Fibroblast of skin of left quadriceps (primary cell): ENCODE results near the gene ENAM.
"Not testable (repeated sequence)": the region's sequence is repeated elsewhere in the genome, so short reads cannot be mapped to it uniquely, and the experiment has no call there.

Experiments used
- DNase-seq, 2 experiments: peaks; one replicate each; pipeline ENCODE4 v3.0.0-alpha.2; 2013; ENCODE audit warnings: low read depth in 2 of 2

The ENAM gene

DNA sequence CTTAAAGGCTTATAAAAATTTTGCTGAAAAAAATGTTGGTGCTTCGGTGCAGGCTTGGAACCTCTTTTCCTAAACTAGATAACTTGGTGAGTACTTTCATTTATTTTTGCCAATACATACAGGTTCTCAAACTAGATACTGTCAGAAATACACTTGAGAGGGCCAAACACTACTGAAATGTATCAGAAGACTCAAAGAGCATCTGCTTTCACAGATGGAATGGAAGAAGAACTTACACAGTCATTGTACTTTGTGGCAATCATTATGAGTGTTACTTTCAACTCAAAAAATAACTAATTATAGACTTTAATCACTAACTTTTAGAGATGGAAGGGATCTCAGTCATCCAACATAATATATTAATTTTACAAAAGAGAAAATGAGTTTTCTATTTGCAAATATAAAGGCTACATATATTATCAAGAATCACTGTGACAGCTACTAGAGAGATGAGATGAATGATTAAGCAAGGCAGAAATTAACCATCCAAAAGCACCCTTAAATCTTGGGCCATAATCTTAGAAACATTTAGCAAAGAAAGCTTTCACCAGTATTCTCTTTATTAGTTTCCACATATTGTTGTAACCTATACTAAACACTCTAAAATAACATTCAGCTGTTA is 1.0 kb downstream of the ENAM start:
- DNase-seq = no peak

DNA sequence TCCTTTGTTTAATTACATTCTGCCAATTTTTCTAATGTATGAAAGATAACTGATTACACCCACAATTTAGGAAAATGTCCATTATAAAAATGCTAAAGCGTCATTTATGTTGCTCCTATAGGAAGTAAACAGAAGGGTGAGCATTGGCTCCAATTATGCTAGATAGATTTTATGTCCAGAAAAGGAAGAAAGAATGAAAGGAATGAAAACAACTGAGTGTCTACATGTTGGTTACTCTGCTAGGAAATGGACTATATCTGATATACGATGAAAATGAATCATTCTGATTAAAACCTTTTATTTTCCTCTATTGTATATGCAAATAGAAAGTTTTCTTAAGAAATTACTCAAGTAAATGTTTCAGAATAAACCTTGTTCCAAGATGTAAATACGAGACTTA is 1.6 kb downstream of the ENAM start:
- no peak for DNase-seq

DNA sequence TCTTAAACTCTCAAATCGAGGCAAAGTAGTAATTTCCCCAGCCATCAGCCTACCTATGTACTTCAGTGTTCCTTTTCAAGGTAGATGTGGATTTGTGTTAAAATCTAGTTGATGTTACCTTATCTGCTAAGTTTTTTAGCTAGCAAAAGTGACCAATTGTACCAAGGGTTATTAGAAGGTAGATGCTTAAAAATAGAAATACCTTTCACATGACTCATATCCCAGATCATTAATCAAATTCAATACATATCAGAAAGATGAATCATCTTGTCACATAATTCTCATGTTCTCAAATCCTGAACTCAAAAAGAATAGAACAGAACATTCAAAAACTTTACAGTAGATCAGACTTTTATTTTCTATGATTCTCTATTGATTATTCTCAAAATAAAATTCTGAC is 3.5 kb downstream of the ENAM start:
- DNase-seq = peak in 1 of 2 experiments; percentile 19

DNA sequence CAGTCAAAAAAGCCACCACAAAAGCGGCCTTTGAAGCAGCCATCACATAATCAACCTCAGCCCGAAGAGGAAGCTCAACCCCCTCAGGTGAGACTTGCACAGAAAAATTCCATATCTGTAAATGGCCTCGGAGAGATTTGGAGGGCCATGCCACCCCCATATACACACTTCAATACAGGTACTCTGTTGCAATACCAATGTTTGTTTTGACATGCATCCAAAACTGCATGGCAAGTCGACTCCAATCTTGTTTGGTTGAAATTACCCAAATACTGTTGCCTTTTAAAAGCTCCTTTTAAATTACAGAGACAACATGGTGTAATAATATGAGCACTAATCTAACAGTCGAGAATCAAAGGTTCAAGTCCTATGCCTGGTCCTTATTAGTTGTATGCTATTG is 5.9 kb downstream of the ENAM start:
- DNase-seq = no peak

DNA sequence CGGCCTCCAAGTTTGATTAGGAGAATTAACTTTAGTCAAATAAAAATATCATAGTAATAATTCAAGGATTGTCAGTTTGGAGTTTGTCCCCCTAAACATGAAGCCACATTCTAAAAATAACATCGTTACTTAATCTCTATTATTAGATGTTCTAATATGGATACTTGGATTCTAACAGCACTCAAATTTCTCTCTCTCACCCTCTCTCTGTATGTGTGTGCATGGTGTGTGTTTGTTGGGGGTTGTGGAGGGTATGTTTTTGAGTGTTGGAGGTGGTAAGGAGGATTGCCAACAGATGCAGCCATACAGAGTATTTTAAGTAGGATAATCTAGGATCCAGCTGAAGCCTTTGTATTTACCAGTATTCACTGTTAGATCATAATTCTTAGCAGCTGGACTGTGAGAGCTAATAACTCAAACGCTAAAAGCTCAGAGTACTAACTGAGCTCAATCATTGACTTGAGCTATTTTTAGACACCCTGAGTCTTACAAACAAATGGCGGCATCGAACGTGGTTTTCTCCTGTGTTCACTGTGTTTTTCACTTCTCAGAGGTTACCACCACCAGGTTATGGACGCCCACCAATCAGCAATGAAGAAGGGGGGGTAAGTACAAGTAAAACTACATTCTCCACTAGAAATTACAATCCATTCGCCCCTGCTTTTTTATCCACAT is 8.8 kb downstream of the ENAM start:
- DNase-seq = peak in 1 of 2 experiments; percentile 33

DNA sequence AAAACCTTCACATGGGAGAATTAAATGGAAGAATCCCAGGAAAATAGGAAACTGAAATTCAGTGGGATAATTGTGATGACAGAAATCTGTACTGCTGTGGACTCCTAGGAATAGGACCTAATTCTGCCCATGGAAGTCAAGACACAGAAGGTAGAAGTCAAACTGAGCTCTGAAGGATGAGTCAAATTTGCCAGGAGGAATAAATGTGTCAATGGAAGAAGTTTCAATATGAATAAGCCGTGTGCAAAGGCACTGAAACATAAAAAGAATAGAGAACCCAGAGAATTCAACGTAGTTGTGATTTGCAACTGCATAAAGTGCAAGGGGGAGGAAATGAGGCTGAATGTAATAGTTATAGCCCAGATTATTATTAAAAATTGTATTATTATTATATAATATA is 11.6 kb downstream of the ENAM start:
- DNase-seq = no peak

DNA sequence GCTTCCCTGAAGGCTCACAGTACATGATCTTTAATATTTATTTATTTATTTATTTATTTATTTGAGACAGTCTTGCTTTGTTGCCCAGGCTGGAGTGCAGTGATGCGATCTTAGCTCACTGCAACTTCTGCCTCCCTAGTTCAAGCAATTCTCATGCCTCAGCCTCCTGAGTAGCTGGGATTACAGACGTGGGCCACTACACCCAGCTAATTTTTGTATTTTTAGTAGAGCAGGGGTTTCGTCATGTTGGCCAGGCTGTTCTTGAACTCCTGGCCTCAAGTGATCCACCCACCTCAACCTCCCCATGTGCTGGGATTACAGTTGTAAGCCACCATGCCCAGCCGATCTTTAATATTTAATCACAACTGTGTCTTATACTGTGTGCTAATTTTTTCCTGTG is 22.2 kb downstream of the ENAM start:
- not testable (repeated sequence) for DNase-seq

DNA sequence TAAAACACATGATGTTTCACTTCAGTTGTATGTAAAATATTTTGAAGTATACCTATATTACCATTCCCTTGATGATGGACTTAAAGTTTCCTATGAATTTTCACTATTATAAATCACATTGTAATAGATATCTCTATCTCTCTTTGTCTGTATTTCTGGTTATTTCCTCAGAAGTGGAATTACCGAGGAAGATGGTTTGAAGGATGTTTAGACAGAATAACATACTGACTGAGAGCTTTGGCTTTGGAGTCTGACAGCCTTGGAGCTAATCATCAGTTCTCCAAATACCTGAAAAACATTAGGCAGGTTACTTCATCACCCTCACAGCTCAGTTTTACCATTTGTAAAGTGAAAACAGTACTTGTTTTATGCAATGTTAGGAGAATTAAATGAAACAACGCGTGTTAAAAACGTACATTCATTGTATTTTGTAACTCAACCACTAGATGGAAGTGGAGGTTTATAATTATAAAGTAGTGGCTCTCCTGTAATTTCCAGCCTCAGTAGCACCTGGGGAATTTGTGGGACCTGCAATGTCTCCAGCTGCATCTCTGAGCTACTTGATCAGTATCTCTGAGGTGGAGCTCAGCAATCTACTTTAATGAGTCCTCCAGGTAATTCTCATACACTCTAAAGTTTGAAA is 23.4 kb downstream of the ENAM start:
- DNase-seq = no peak

DNA sequence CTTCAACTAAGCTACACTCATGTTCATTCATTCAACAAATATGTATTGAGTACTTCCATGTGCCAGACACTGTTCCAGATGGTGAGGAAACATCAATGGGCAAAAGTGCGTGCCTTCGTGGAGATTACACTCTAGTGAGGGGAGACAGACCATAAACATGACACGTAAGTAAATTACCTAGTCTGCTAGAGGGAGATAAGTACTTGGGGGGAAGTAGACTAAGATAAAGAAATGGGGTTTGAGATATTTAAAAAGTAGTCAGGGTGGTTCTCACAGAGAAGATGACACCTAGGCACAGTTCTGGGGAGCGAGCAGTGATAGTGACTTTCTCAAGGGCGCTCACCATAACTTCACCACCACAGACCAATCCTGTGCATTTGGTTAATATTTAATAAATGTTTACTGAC is 26.1 kb downstream of the ENAM start:
- DNase-seq = no peak

DNA sequence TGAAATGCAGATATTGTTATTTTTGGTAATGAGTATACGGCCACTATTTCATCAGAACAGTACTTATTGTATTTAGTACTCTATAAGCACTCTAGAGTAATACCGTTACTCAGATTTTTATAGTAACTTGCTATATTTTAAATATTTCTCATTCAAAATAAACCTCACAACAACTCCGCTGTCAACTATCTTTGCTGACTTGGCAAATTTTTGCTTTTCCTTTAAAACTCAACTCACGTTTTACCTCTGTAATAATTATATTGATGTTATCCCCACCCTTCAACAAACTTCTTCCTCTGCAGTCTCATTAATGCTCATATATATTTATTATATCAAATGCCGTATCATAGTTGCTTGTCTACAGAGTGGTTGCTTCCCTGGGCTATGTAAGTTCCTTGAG is 28.8 kb downstream of the ENAM start:
- DNase-seq = no peak

DNA sequence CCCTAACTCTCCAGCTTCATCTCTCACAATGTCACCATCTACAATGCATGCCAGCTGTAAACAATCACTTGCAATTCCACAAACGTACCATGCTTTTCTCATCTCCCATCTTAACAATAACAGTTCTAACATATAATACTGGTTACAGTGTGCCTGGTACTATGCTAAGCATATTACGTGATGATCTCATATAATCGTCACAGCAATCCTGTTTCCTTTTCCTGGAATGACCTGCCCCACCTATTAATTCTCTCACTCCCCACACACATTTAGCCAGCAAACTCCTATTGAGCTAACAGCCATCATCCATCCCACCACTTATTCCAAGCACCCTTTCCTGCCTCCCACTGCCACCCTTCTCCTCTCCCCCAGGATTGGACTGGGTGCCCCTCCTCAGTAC is 29.9 kb downstream of the ENAM start:
- DNase-seq = no peak

DNA sequence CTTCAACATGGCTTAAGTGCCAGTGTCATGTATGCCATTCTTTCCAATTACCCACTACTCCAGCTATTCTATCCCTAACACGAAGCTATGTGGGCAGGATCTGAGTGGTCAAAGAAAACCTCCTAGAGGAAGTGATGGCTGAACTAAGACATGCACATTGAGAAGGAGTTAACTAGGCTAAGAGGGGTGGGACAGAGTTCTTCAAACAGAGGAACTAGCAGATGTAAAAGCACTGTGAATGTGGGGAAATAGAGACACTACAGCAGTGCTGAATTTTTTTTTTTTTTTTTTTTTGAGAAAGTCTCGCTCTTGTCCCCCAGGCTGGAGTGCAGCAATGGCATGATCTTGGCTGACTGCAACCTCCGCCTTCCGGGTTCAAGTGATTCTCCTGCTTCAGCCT is 31.6 kb downstream of the ENAM start:
- no peak for DNase-seq

DNA sequence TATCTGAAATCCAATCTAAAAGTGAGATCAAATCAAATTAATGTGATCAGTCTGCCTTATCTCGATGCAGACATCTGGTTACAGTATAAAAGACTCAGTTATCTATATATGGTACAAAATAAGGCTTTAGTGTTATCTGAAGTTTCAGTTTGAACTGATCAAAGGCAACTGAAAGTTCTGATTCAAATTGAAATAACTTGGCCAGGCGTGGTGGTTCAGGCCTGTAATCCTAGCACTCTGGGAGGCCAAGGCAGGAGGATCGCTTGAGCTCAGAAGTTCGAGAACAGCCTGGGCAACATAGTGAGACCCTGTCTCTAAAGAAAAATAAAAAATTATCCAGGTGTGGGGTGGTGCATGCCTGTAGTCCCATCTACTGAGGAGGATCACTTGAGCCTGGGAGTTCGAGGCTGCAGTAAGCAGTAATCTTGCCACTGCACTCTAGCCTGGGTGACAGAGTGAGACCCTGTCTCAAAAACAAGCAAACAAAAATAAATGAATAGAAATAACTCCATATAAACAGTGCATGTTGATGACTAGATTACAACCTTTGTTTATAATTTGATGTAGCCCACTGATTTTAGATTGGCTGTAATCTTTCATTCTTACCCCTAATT is 32.9 kb downstream of the ENAM start:
- DNase-seq = not testable (repeated sequence)

DNA sequence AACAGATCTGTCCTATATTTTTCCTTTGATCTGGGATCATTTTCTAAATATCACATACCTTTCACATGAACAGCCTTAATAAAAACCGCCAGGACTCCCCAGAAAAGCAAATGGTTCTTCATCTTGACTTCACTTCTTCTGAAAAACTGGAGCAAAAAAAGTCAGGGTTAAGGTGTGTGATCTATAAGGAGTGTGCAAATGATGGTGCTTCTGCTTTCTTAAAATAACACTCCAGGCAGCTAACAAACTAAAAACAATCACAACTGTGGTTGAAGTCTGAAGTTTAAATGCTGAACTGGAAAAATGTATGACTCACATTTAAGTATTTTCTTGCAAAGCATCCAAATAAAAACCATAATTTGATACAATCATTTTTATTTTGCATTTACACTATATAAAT is 37.8 kb downstream of the ENAM start, which contains the start of gene JCHAIN:
TSS of gene JCHAIN (minus strand) at position 140 of the 400 bp plus-strand sequence. CDS start at position 122, 18 bp downstream.
- DNase-seq = no peak

DNA sequence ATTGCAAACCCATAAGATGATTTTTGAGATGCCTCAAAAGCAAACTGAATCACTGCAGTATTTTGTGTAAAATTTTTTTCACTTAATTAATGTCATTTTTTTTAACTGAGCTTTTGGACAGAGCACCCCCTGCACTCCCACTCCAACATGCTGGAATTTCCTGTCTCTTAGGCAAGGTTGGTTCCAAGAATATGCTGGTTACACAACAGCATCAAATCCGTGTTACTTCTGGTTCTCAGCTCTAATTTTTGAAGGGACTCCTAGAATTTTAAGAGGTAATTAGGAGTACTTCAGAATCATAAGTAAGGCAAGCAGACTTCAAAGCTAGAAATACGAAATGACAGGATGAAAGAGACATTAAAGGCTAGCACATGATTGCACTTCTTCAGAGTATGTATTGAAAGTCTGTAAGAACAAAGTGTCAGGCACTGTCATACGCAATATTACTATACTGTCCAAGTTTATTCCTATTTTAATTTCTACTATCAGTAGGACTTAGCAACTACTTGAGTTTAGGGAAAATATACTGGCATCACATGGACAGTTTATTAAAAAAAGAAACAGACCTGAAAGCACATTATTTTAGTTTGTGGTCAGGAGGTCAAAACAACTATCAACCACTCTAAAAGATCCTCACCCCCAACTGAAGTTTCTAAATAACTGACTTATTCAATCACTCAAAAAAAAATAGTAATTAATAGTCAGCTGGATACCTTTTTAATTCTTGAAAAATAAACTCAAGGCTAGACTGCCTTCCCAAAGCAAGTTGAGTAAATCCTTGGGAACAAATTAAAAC is 39.4 kb downstream of the ENAM start:
- peak in 1 of 2 experiments; percentile 34 for DNase-seq

DNA sequence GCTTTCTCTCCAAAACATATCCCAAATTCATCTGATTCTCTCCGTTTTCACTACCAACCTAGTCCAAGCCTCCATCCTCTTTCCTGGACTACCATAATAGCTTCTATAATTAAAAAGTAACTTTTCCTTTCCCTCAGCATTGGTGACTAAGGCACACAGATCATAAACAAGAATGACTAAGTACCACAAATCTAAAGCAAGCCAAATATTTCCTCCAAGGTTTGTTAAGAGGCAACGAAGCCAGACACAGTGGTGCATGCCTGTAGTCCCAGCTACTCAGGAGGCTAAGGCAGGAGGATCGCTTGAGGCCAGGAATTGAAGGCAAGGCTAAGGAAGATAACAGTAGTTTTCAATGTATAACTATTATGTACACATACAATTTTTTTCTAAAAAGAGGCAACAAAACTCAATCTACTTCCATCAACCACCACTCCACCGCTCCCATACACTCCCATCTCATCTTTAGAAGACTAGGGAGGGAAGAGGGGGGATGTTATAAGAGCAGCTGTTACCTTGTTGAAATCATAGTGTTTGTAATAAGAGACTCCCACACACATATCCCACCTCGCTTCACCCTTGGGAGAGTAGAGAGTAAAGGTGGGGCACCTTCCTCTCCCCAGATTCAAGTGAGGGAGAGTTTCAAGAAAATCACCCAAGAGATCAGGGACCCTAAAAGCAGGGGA is 41.9 kb downstream of the ENAM start:
- no peak for DNase-seq

DNA sequence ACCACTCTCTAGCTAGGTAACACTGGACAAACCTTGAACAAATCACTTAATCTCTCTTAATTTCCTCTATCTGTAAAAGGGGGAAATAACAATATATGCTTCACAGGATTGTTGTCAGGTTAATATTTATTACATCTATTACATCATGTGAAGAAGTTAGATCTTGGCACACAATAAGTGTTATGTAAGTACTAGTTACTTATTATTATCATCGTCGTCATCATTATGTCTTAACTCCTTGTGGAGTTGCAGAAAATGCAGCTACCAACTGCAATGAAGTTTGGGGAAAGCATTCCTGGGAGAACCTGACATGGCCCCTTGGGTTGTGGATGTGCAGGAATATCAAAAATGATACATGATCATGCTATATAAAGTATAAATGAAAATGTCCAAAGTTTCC is 42.5 kb downstream of the ENAM start:
- no peak for DNase-seq

DNA sequence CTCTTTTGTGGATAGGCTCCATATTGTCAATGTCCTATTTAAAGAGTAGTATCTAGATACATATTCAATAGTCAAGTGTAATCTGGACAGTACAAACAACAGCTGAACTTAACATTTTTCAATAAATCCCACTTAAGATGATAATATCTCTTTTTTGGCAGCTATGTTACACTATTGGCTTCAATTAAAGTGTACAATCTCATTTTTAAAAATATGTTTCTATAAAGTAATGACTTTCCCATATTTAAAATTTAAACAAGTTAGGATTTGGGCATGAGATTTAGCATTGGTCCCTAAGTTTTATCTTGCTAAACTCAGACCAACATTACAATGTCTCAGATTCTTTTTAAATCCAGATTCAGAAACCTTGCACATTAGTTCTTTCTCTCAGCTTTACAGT is 45.6 kb downstream of the ENAM start:
- no peak for DNase-seq

DNA sequence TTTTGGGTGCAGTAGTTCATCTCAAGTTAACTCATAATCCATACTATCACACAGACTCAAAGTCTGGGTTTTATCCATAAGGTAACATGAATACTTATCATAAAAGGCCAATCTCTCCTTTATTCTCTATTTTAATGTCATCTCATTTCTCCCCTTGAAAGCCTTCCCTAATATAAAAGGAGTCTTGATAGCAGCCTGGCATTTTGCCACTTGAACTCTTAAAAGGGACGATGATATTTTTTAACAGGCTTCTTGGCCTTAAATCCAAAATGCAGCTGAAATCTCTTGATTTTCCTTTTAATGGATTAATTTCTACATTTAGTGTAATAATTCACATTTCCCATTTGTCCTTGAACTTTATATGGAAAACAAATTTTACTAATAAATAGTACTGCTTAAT is 46.2 kb downstream of the ENAM start:
- DNase-seq = no peak

DNA sequence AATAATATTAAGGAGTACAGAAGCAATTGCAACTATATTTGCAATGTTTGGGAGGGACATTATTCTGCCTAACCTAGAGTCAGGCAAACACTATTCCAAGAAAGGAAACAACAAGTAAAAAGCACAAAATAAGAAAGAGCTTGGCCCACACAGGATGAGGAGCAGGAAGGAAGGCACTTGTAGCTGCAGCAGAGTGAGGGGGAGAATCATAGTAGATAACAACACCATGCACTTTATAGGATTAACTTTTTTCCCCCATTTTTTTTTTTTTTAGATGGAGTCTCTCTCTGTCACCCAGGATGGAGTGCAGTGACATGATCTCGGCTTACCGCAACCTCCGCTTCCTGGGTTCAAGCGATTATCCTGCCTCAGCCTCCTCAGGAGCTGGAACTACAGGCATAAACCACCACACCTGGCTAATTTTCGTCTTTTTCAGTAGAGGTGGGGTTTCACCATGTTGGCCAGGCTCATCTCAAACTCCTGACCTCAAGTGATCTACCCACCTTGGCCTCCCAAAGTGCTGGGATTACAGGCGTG is 48.1 kb downstream of the ENAM start:
- no peak for DNase-seq

DNA sequence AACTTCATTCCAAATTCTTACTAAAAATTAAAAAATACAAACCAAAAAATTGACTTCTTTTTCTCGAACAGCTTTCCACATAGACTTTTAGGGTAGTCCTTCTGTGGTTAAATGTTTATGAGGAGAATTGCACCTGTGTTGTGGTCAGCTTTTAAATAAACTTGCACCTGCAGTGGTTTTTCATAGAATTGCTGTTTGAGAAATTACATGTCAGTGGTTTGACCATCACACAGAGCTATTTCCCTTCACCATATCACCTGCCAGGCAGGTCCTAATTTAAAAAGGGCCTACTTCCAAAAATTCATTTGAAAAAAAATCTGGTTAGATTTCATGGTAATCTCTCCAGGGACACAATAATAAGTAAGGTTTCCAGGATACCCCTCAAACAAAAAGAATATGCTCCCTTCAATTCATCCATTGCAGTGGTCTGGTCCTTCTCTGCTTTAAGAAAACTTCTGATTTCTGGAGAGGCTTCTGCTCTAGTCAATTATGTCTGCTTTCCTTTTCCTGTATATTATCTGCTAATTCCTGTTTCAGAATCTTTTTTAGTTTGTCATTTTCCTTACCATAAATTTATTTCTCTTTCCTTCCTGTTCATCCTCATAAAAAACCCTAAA is 49.9 kb downstream of the ENAM start:
- DNase-seq = no peak
